KBM-7 (cell line): ENCODE measurements around the gene RPL36.
"Not testable (repeated sequence)": the region's sequence is repeated elsewhere in the genome, so short reads cannot be mapped to it uniquely, and the experiment has no call there.

ENCODE experiments used
- DNase-seq: peaks from one replicate; pipeline ENCODE4 v3.0.0-alpha.2; 2015
- in situ Hi-C: fragments of 300-500 bp; cut with MboI; formaldehyde crosslinking; loops from 2 replicates; pipeline ENCODE4 v1.14.3; 2020; ENCODE audit warnings: low sequenced_read_pairs, low pct_unique_long_range_greater_than_20kb, mixed read lengths

The RPL36 gene

GRCh38 chr19:5698635-5699422, 8.7 kb downstream of the RPL36 start:
- DNase-seq, result no peak
- in situ Hi-C loops, result no loop called here

DNA sequence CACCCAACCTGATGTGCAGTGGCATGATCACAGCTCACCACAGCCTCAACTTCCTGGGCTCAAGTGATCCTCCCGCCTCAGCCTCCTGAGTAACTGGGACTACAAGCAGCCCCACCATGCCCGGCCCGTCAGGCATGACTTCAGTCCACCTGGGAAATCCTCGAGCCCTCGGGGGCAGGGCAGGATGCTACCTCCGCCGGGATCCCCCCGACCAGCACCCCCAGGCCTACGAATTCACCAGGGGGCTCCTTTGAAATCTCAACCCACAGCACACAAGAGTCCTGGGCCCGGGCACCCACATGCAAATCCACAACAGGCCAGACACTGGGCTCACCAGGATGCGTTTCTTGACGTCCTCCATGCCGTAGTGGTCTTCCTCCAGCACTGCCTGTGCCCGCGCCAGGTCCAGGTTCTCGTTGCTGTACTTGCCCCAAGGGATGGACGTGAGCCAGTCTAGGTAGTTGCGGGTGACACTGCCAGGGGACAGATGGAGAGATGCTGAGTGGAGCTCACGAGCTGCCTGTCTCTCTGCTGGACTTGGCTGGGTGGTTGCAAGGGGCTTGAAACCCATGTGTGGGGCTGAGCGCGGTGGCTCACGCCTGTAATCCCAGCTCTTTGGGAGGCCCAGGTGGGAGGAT, 10.5 kb downstream of the RPL36 start:
- no peak for DNase-seq
- in situ Hi-C loops, result no loop called here

DNA sequence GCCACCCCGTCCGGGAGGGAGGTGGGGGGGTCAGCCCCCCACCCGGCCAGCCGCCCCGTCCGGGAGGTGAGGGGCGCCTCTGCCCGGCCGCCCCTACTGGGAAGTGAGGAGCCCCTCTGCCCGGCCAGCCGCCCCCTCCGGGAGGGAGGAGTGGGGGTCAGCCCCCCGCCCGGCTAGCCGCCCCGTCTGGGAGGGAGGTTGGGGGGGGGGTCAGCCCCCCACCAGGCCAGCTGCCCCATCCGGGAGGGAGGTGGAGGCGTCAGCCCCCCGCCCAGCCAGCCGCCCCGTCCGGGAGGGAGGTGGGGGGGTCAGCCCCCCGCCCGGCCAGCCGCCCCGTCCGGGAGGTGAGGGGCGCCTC, 11.9 kb downstream of the RPL36 start:
- DNase-seq, in situ Hi-C loops: not testable (repeated sequence)

- in situ Hi-C loops, result no loop called here
- DNase-seq, result no peak
Measured at GRCh38 chr19:5703819-5704818, 14.0 kb downstream of the RPL36 start.

GRCh38 chr19:5705552-5705951, 15.5 kb downstream of the RPL36 start:
- in situ Hi-C loops, result no loop called here
- DNase-seq, result no peak

DNA sequence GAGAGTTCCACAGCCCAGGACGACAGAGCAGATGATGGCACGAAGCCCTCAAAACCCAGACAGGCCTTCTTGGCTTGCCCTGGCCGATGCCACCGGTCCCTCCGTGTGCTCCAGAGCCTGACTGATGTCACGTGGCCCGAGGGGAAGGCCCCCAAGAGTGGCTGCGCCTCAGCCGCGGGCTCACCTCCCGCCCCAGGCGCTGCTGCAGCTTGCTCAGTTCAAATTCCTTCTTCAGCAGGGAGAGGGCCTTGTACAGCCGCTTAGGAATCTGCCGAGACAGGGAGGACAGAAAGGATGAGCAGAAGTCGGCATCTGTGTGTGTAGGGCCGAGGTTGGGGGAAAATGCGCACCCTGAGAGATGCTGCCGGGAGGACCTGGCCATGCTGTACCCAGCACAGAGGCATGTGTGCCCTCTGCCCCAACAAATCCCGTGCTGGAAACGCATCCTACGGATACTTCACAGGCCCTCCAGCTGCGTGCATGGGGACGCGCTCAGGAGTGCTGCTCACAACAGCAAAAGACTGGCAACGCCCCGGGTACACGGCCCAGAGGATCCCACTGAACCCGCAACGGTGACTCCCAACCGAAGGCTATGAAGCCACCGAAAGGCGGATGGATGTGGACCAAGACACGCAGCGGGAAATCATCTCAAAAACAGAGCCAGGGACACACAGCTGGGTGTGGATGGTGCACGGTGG, 16.9 kb downstream of the RPL36 start:
- DNase-seq, result no peak
- in situ Hi-C loops, result no loop called here

GRCh38 chr19:5707576-5708575, 17.8 kb downstream of the RPL36 start:
- in situ Hi-C loops, result no loop called here

DNA sequence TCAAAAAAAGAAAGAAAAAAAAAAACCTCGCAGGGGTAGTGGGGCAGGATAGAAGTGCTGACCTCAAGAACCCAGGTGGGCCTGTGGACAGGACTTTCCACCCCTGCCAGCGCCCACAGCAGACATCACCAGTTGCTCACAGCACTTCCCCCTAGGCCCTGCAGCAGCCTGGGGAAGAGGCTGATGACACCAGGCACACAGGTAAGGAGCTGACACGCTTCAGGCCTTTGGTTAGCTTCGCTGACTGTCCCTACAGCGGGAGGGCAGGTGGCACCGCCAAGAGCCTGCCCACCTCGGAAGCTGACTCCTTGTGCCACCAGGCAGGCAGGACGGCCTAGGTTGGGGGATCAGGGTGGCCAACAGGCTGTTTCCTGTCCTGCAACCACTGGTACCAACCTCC, 20.9 kb downstream of the RPL36 start:
- DNase-seq, result no peak
- in situ Hi-C loops, result no loop called here

More at GRCh38 chr19:5707576-5708575, 17.8 kb downstream of the RPL36 start:
- no peak for DNase-seq

GRCh38 chr19:5711713-5712161, 21.6 kb downstream of the RPL36 start:
- no peak for DNase-seq
- in situ Hi-C loops, result no loop called here

DNA sequence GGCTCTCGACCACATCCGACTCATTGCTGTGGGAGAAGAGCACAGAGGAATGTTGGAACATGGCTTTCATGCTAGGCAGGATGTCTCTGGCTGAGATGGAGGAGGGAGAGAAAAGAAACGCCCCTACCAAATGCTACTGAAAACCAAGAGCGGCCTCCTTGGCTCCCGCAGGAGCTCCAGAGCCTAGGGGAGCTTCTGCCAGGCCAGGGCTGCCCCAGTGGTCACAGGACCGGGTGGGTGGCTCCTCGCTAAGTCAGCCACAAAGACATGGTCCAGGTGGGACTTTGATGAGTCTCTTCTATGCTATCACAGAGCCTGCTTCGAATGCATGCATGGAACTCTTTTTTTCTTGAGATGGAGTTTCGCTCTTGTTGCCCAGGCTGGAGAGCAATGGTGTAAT, 23.1 kb downstream of the RPL36 start:
- in situ Hi-C loops, result no loop called here
- no peak for DNase-seq

- in situ Hi-C loops, result no loop called here
- DNase-seq, result no peak
Measured at GRCh38 chr19:5714816-5715215, 24.7 kb downstream of the RPL36 start.

DNA sequence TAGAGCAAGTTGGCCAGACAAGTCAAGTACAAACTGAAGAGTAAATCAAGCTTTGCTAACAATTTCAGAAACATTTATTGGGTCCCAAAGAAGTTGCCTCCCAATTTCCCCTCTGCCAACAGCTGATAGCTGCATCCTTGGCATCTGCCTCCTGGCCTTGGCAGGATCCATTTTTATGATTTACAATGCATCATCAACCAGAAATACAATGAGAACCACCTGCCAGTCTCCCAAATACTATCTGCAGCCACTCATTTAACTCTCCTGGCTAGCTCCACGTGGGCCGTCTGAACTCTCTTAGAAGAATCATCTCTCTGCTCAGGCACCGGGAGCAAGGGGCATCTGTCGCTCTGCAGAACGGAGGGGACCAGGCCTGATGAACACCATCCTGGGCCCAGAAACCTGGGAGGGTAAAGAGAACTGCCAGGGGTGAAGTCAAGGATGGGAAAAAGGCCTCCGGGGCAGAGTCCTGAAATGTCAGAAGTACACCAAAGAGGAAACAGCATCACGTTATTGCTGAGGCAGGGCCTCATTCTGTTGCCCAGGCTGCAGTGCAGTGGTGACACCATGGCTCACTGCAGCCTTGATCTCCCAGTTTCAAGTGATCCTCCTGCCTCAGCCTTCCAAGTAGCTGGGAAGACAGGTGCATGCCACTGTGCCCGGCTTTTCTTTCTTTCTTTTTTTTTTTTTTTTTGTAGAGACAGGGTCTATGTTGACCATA, 27.3 kb downstream of the RPL36 start:
- in situ Hi-C loops, result no loop called here

DNA sequence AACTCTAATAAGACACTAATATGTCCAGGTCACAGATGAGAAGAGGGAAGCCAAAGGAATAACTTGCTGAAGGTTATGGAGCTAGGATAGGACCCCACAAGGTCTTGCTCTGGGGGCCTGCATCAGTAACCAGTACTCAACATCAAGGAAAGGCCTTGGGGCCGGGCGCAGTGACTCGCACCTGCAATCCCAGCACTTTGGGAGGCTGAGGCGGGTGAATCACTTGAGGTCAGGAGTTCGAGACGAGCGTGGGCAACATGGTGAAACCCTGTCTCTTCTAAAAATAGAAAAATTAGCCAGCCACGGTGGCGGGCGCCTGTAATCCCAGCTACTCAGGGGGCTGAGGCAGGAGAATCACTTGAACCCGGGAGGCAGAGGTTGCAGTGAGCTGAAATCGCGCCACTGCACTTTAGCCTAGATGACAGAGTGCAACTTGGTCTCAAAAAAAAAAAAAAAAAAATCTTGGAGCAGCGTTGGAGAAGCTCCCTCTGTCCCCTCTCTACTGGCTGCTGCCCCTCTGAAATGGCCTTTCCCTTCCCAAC, 28.0 kb downstream of the RPL36 start:
- in situ Hi-C loops, result no loop called here
- no peak for DNase-seq

More for the DNA sequence above, 27.3 kb downstream of the RPL36 start:
- no peak for DNase-seq

- in situ Hi-C loops, result no loop called here
- peak; percentile 84 for DNase-seq
Measured at GRCh38 chr19:5718579-5719273, 28.6 kb downstream of the RPL36 start.

GRCh38 chr19:5719274-5719960, 29.3 kb downstream of the RPL36 start:
- in situ Hi-C loops, result no loop called here
- DNase-seq, result peak; percentile 32
